HG03025 (cell line): ENCODE measurements around the gene MON1B.
"Not testable (repeated sequence)": the region's sequence is repeated elsewhere in the genome, so short reads cannot be mapped to it uniquely, and the experiment has no call there.

ENCODE experiments used
- ATAC-seq: cut with Tn5 transposase; IDR thresholded peaks from one replicate; pipeline ENCODE4 v1.9.1; 2021; ENCODE audit warnings: mild to moderate bottlenecking, moderate library complexity; ENCODE audit not compliant: unreplicated experiment, low FRiP score

The MON1B gene

DNA sequence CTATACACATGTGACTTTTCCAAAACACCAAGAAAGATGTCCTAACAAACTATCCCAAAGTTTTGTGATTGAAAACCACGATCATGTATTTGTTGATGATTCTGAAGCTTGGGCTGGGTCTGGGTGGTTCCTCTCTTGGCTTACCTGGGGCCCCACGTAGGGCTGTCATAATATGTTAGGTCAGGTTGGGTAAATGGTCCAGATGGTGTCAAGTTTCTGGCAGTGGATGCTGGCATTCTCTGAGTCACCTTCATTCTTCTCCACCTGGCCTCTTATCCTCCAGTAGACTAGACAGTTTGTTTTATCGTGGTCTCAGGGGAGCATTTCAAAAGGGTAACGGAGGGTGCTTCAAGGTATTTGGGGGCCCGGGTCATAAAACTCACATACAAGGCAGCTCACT, 47.6 kb downstream of the MON1B start:
- ATAC-seq, result no peak

DNA sequence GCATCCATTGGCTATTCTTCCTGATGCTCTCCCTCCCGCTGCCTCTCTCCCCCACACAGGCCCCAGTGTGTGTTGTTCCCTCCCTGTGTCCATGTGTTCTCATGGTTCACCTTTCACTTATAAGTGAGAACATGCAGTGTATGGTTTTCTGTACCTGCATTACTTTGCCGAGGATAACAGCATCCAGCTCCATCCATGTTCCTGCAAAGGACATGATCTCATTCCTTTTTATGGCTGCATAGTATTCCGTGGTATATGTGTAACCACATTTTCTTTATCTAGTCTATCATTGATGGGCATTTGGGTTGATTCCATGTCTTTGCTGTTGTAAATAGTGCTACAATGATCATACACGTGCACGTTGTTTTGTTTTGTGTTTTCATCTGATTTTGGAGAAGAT, 51.5 kb downstream of the MON1B start:
- not testable (repeated sequence) for ATAC-seq

DNA sequence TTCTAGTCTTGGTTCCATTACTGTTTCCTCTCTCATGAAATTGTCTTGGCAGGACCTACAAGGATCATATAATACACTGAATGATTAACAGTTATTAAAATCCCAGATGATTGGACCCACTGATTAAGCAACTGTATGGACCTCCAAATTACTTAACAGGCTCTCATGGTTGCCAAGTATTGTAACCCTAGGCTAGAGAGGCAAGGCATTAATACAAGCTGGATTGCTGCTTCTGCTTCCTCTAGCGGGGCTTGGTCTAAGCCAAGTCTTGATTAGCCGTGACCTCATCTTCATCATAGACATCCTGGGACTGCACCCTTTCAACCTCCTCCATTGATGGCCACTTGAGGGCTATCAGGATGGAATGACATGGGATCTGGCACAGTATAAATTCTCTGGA, 55.2 kb downstream of the MON1B start:
- no peak for ATAC-seq

DNA sequence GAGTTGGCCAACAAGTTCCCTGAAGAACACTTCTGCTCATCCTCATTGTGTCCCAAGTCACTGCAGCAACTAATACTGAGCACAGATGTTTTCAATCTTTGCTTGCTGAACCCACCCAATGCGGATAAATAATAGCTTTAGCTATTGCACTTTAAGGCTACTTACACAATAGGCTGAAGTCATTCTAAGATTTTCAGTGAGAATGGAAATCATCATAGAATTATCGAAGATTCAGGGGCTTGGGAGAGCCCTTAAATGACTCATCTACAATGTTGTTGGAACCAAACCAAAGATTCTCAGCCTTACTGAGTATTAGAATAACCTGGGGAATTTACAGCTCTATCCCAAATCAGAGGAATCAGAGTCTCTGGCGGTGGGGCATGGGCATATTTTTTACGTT, 59.4 kb downstream of the MON1B start:
- no peak for ATAC-seq
